HG03175 (cell line): ENCODE data around the gene ABCA12.

ENCODE experiments used
- ATAC-seq: cut with Tn5 transposase; IDR thresholded peaks from one replicate; pipeline ENCODE4 v1.9.1; 2021; ENCODE audit warnings: mild to moderate bottlenecking, moderate library complexity; ENCODE audit not compliant: unreplicated experiment

ABCA12 gene

DNA sequence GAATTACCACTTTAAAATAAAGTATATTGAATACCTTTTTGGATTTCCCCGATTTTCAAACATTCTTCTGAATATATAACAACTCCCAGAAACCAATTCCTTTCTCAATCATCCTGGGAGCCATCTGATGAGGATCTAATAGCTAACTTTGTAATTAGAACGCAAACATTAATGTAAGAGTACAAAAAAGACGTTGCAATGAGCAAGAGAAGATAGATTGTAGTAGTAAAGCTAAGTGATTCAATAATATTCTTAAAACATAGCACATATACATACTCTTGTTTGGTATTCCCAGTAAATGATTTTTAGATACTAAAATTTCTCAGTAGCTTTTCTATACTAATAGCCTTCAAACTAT, 1.1 kb downstream of the ABCA12 start:
- ATAC-seq: no peak

DNA sequence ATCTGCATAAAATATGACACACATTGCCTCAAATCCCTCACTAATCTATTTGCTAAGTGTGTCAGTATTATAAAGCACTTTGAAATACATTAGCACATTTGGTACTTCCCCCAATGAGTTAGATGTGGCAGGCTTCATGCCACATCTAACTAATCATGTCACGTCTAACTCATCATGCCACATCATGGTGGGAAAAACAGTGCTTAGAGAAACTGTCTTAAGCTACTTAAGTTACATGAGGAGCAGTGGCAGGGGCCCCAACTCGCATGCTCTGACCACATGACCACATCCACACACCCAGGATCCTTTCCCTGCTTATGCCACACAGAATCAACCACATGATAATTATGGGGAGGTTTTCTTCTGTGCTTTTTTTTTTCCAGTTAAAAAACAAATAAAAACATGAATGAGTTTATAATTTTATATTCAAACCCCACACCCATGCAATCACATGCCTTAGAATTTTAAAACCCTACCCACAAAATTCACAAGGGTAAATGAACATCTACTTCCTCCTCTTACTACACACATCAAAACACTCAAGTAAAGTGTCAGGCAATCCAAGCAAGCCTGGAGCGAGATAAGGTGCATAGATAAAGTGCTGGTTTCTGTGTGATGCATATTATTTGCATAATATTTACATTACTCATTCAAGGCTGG, 1.6 kb downstream of the ABCA12 start:
- peak; percentile 60 for ATAC-seq

DNA sequence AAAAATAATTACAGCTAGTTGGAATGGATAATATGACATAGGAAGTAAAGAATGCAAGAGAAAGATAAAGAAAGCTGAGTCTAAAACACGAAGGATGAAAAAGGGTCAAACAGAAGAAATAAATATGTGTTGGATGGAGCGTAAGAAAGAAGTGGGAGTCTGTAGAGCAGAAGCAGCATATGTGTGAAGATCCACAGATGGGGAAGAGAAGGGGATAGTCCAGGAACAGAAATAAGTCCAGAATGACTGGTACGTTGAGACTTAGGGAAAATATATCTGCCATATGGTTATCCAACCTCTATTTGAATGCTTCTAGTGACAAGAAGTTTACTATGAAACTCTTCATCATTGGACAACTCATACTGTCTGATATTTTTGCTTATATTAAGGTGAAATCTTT, 18.0 kb downstream of the ABCA12 start:
- ATAC-seq: no peak

DNA sequence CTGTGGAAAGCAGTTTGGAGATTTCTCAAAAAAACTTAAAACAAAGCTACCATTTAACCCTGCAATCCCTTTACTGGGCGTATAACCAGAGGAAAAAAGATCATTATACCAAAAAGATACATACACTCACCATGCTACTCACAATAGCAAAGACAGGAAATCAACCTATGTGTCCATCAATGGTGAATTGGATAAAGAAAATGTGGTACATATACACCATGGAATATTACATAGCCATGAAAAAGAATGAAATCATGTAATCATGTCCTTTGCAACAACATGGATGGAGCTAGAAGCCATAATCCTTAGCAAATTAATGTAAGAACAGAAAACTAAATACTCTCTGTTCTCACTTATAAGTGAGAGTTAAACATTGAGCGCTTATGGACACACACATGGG, 18.6 kb downstream of the ABCA12 start:
- no peak for ATAC-seq

DNA sequence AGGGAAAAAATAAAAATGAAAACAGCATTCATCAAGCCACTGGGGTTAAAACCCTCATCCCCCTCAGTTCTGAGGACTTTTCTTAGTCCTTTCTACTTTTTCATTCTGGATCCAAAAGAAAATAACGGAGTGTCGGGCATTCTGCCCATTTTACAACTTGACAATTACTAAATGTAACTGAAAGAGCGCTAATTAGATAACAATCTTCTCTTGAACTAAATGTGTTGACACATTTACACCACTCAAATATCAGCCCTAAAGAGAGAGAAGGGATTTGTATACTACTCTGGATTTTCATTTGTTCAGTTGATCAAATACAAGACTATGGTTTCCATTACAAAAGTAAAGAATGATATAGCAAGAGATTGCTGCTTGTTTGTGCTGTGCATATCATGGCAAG, 27.5 kb downstream of the ABCA12 start:
- no peak for ATAC-seq

DNA sequence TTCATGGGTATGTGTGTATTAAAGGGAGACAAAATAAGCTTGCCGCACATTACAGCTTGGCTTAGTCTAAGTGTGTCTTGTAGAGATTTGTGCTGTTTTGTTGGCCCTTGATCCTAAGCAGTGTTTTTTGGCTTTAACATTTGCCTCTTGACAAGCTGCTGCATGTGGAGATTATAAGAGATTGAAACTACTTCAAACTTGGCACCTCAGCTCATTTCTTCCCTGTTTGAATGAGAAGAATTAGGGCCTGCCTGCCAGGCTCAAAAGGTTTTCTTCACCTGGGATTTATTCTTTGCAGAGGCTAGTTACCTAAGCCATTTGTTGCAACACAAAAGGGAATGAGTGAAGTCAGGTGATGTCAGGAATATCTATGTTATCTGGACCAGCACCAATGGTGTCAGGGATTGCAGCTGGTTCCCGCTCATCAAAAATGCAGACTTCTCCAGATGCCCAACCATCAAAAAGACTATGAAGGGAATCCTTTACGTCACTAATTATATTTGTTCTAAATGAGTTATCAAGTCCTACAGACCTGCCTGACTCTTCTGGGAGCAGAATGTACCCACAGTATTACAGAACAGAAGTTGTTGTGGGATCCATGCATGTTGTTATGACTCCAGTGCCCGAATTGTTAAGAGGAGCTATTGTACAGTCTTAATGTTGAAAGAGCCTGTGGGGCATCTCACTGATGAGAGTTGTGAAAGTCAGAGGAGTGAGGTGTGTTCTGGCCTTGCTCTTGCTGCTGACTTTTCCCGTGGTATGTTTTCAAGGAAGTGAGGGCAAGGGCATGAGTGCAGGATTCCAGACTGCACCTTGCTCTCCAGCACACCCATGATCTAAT, 31.0 kb downstream of the ABCA12 start:
- no peak for ATAC-seq

DNA sequence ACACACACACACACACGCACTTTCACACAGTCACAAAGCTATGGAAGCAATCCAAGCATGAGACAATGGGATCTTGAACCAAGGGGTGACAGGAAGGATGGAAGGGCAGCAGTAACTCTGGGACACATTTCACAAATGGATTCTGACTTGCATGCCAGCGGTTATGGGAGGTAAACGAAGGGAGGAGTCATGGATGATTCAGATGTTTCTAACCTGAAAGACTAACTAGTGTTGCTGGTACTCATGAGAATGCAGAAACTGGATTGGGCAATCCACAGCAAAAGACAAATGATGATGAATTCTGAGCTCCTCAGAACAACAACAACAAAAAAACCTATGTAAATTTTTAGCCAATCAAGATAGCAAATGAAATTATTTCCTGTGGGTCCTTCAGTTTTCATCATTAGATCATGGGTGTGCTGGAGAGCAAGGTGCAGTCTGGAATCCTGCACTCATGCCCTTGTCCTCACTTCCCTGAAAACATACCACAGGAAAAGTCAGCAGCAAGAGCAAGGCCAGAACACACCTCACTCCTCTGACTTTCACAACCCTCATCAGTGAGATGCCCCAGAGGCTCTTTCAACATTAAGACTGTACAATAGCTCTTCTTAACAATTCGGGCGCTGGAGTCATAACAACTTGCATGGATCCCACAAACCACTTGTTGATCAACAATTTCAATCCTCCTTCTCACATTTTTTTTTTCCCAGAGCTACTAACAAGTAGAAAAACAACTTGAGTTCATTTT, 32.6 kb downstream of the ABCA12 start:
- no peak for ATAC-seq

DNA sequence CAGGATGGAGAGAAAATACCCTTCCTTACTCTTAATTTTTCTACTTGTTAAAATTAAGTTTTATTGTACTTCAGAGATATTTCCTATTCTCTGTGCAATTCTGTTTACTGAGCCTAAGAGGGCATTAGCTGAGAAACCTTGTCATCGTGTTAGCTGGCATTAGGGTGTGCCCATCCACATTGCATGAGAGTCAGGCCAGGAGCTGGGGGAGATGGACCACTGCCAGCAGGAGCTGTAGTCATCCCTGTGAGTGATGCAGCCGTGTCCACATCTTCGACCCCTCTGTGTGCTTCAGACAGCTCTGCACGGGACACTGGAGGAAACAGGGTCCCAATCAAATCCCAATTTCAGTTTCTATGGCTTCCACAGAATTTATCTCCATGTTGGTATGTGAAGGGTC, 34.2 kb downstream of the ABCA12 start:
- ATAC-seq: no peak

DNA sequence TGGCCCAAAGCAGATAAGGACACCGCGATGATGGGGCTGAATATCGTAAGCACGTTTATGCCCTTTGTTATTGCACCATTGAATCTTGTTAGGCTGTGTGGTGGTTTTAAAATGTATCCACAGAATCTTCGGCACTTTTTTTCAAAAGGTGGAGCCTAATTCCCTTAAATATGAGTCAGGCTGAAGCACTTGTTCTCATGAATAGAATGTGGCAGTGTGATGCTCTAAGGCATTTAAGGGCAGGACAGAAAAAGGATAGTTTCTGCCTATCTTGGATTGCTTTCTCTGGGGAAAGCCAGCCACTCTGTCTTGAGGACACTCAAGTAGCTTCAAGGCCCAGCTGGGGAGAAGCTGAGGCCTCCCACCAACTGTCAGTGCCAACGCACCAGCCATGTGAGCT, 39.6 kb downstream of the ABCA12 start:
- ATAC-seq: no peak

DNA sequence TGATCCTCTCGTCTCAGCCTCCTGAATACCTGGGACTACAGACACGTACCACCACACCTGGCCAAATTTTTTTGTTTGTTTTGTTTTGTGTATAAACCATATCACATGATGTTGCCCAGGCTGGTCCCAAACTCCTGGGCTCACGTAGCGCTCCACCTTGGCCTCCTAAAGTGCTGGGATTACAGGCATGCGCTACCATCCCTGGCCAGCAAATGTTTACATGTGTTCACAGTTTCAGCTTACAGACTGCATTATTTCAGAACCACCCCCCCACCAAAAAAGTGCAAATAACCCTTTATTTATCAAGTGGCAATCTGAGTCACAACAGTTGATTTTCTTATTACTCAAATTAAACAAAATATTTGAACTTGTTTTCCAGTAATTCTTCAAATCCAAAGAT, 54.3 kb downstream of the ABCA12 start:
- no peak for ATAC-seq

DNA sequence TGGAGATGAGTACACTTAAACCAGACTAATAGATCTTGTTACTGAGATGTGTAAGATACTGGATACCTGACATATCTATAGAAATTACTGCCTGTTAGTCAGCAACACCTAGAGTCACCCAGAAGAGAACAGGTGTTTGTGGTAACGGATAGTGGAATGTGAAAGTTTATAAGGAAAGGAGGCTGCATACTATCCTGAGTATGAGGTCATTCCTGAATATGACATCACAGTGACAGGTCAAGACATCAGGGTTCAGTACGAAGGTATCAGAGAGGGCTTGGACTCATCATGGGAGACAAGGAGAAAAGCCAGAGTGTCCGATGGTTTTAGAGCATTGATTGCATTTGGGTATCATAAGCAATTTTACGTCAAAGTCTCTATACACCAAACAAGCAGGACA, 55.3 kb downstream of the ABCA12 start:
- ATAC-seq: no peak

DNA sequence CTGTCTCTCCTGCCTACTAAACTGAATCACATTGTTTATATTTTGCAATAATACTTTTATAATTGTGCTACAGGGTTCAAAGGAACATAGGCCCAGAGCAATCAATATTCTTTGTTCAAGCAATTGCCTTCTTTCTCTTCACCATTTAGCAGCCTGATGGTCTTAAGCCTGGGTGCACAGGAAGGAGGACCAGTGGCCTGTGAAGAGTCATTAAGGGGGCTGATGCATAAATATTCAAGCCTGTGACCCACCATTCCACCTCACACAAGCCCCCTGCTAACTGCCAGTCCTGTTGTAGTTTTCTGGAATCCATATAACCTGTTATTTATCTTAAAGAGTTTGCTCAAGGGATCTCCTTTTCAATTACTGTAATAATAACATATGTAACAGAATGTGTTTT, 56.0 kb downstream of the ABCA12 start:
- ATAC-seq: no peak

DNA sequence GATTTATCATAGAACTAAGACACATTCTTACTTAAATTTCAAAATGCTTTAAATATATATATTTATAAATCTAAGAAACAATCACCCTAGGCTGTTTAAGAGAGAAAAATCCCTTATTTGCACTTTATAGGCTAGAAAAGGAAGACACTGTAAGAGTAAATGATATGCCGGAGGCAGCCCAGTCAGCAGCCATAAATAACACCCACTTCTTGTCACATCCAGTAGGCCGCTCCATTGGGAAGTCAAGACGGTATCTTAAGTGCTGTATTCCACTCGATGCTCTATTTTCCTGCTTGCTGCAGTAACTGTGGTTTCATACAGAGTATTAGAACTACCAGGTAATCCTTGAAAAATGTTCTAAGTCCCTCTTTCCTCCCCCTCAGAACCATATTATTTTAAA, 57.9 kb downstream of the ABCA12 start:
- no peak for ATAC-seq

DNA sequence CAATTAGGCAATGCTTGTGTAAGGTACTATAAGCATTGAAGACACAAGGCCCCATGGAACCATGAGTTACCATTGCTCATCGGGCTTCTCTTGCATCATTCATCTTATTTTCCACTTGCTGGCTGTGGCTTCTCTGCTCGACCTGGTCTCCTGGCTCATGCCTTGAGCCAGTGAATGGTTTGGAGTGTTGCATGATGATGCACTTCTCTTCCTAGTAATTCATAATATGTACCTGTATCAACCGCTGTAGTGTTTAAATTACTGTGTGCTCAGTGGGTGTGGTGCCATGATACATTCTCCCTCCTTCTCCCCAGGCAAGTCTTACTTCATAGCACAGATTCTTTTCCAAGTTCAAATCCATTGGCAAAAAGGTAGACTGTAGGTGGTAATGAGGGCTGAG, 66.8 kb downstream of the ABCA12 start:
- no peak for ATAC-seq

DNA sequence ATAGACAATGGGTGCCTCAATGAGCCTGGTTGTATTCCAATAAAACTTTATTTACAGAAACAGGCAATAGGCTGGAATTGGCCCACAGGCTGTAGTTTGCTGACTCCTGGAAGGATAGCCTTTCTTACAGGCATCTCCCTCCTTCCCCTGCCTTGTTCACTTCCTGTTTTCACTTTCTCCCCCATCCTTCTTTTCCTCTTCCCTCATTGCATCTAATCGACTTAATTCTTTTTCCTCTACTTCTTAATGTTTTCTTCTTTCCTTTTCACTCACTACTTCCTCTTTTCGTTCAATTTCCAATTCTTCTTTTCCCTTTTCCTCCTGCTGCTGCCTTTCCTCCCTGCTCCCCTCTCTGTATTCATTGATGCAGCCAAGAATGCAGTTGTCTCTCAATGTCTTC, 70.0 kb downstream of the ABCA12 start:
- ATAC-seq: no peak

DNA sequence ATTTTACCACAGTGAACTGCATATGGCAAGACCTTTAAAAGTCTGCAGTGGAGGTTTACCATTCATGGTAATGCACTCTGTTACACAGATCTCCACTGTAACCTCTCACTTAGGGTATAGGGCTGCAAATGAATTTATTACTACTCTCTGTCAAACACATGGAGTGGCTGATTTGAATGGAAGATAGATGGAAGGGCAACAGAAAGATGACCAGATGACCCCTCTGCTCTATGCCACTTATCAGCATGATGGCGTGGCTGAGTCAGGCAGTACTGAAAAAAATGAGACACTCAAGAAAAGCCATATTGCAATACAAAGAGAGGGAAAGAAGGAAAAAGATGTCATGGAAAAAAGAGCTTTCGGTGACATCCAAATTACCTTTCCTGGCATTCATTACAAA, 72.3 kb downstream of the ABCA12 start:
- ATAC-seq: no peak

DNA sequence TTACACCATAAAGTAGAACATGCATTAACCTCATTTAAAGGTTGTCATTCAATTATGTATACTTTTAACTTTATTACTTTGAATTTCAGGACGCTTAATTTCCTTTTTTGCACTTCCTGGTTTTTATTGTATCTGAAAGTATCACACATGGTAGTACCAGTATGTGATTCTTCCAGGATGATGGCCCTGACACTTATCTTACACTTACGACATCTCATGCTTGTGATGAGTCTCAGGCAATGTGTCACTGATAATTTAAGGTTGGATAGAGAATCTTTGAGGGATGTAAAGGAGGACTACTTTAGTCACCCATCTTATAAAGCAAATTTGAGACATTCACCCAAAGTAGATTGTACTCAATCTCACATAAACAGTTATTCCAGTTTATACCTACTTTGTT, 74.9 kb downstream of the ABCA12 start:
- ATAC-seq: no peak

DNA sequence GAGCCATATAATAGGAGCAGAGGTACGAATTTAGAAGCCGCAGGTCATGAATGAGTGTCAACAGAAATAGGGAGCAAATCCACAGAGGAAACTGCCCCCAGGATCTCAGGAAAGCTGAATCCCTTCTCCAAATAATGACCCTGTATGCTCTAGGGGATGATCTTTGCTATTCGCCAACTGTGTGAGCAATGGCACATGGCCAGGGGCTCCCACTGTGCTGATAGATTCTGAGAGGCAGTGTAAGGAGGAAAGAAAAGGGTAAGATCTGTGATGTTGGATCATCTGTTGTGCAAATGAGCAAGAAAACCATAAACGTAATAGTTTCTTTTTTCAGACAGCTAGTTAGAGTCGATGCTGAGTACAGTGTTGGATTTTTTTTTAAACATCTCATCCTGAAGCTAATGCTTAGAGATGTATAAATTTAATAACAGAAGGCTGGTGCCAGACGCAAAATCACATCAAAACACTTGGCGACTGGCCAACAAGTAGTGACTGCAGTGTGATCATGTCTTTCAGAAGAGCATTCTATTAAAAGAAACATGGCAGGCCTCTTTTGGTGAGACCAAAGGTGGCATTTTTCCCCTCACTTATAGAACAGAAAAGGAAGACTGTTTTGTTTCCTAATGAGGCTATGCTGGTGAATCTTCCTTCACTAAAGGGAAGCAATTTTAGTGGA, 77.4 kb downstream of the ABCA12 start:
- no peak for ATAC-seq

DNA sequence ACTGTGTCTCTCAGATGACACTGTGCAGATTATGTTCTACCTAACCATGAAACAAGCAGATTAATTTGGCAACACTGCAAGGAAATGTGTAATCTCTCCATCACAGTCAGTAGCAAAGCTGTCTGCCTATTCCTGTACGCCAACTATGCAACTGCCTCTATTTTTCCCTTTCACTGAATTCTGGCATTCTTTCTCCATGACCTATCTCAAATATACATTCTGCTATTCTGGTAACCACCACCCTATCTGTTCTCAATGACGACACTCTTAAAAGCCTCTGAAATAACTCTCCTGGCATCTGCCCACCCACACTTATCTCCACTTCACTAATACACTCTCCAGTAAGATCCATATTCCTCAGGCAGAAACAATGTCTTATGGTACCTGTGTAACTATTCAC, 78.7 kb downstream of the ABCA12 start:
- no peak for ATAC-seq

DNA sequence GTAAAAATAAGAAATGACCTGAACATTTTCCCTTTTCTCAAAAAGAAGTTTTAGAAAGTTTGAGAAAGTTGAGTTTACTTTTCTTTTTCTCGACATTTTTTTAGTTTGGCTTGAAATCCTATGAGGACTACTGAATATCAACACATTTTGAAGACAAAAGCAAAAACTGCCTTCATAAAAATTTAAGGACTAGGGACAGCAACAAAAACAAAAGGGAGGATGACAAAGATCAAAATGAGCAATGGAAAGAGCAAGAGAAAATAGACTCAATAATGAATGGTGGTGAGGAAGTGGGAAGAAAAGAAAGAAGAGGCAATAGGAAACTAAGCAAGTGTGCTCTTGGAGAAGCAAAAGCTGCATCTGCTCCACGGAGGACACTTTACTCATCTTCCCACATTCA, 82.5 kb downstream of the ABCA12 start:
- no peak for ATAC-seq

DNA sequence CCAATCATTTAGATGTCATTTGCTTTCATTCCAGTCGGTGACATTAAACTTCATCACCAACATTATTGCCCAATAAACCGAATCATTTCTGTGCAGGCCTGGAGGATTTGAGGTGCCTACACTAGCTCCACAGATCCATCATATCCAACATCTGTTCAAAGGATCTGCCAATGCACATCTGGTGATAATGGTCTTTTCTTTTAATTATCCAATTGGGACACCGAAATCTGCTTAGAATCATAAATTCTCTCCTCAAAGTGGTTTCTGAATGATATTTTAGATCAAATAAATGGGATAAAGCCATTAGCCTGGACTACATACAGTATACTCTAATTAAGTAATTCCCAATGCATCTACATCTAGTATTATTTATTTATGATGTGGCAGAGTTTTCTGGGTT, 85.6 kb downstream of the ABCA12 start:
- ATAC-seq: no peak

DNA sequence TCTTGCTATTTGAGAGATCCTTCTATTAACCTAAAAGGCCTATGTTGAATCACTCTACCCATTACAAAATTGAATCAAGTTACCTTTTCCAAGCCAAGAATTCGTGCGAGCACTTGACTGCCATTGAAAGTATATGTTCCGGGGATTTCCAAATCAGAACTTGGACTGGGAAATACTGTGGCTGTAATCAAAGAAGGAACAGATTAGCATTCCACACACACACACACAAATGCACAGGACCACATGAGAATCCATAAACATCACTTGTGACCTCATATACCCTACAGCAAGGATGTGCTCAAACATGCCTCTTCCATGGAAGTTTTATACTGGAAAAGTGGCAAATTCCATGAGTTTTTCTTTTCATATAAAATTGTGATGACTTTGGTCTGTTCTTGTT, 86.0 kb downstream of the ABCA12 start:
- no peak for ATAC-seq
